ENCODE measurements around the gene PIP4K2A. TPM values are rescaled to one million over a fixed set of nuclear protein-coding genes. Genes with fewer than 3 reads are reported as not detected.

Gene PIP4K2A
- total RNA-seq, 1 donor from 2014 or later: 110 TPM

GRCh38 chr10:22673785-22674572 lies 40.4 kb downstream of the PIP4K2A start:
- TF ChIP-seq, protein P1, sequence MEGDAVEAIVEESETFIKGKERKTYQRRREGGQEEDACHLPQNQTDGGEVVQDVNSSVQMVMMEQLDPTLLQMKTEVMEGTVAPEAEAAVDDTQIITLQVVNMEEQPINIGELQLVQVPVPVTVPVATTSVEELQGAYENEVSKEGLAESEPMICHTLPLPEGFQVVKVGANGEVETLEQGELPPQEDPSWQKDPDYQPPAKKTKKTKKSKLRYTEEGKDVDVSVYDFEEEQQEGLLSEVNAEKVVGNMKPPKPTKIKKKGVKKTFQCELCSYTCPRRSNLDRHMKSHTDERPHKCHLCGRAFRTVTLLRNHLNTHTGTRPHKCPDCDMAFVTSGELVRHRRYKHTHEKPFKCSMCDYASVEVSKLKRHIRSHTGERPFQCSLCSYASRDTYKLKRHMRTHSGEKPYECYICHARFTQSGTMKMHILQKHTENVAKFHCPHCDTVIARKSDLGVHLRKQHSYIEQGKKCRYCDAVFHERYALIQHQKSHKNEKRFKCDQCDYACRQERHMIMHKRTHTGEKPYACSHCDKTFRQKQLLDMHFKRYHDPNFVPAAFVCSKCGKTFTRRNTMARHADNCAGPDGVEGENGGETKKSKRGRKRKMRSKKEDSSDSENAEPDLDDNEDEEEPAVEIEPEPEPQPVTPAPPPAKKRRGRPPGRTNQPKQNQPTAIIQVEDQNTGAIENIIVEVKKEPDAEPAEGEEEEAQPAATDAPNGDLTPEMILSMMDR (IDR thresholded peaks at IDR 0.05; ENCODE audit: unreplicated experiment): no peak
- Mint-ChIP-seq H3K4me1 (ENCODE audit: unreplicated experiment) (peaks cover 64% of the 10 kb centered on the region), H3K36me3 (ENCODE audit: low read depth, unreplicated experiment) (no peaks in the 10 kb centered on the region), H3K4me3 (ENCODE audit: unreplicated experiment) (no peak overlapping the region), H3K27me3 (ENCODE audit: unreplicated experiment) (peaks cover 5% of the 10 kb centered on the region), H3K27ac (ENCODE audit: unreplicated experiment) (no peak overlapping the region), H3K9me3 (ENCODE audit: unreplicated experiment) (no peaks in the 10 kb centered on the region)
- no peak for DNase-seq (ENCODE audit: low spot score)

DNA sequence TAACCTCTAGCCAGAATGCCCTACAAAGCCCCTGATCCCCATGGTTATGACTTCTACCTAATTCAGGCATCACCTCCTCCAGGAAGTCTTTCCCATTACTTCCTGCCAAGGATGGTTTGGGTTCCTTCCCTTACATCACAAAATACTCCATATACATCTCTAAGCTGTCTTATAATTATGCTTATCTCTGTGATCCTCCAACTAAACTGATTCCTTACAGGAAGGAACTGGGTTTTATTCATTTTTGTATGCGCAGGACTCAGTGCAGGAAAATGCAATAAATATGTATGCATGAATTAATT lies 41.3 kb downstream of the PIP4K2A start:
- DNase-seq (ENCODE audit: low spot score): no peak
- no peaks in the 10 kb centered on the region for H3K9me3 Mint-ChIP-seq (ENCODE audit: unreplicated experiment)
- TF ChIP-seq, protein P1 (IDR thresholded peaks at IDR 0.05; ENCODE audit: unreplicated experiment): no peak
- H3K27ac Mint-ChIP-seq (ENCODE audit: unreplicated experiment): peak overlapping the region; percentile 77
- H3K36me3 Mint-ChIP-seq (ENCODE audit: low read depth, unreplicated experiment): no peaks in the 10 kb centered on the region
- H3K4me3 Mint-ChIP-seq (ENCODE audit: unreplicated experiment): no peak overlapping the region
- H3K27me3 Mint-ChIP-seq (ENCODE audit: unreplicated experiment): peaks cover 5% of the 10 kb centered on the region
- peaks cover 67% of the 10 kb centered on the region for H3K4me1 Mint-ChIP-seq (ENCODE audit: unreplicated experiment)

DNA sequence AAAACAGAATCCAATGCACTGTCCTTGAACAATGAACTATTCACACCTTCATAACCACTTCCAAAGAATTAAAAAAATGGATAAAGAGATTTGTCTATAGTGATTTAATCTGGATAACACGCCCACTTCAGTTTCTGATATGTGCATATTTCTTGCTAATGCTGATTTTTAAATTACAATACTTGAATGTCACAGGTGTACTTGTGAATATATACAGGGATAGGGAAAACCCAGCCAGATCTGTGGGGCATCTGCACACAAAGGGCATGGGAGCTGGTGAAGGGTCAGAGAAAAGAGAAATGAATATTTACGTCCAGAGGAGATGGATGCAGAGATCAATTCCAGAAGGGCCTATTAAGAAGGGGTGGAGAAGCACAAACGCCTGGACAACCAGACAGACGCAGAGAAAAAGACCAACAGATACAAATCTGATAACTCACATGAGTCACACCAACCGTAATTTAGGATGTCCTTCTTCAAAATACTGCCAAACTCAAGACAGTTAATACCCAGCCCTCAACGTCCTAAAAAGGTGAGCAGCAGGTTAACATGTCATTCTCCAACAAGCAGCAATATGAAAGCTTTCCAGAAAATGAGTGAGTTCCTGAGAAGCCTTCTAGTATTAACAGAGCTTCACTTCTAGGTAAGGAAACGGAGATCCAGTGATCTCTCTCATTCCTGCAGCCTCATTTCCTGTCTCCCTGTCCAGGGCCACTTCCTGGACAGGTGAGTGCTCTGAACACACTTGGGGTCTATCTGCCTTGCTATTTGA lies 41.9 kb downstream of the PIP4K2A start:
- H3K4me1 Mint-ChIP-seq (ENCODE audit: unreplicated experiment): peaks cover 69% of the 10 kb centered on the region
- H3K36me3 Mint-ChIP-seq (ENCODE audit: low read depth, unreplicated experiment): no peaks in the 10 kb centered on the region
- H3K27ac Mint-ChIP-seq (ENCODE audit: unreplicated experiment): peak overlapping the region; percentile 77
- DNase-seq (ENCODE audit: low spot score): no peak
- TF ChIP-seq, protein P1 (IDR thresholded peaks at IDR 0.05; ENCODE audit: unreplicated experiment): no peak
- H3K27me3 Mint-ChIP-seq (ENCODE audit: unreplicated experiment): peaks cover 5% of the 10 kb centered on the region
- no peaks in the 10 kb centered on the region for H3K9me3 Mint-ChIP-seq (ENCODE audit: unreplicated experiment)
- H3K4me3 Mint-ChIP-seq (ENCODE audit: unreplicated experiment): peak overlapping the region; percentile 78

DNA sequence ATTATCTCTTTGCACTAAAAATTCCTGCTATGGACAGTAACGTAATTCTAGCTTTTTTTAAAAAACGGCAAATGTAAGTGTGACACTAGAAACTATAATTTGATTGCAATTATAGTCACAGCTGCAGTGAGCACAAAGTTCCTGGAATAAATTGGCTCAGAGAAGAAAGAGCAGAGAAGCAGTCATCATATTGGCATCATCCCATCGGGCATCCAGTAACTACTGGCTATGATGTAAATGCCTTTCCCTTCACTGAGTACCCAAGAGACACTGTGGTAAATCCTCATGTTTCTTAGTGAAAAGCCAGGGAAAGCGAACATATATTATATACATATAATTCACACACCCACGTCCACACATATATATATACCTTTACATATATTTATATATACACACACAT lies 43.6 kb downstream of the PIP4K2A start:
- Mint-ChIP-seq H3K9me3 (ENCODE audit: unreplicated experiment) (no peaks in the 10 kb centered on the region), H3K36me3 (ENCODE audit: low read depth, unreplicated experiment) (no peaks in the 10 kb centered on the region), H3K4me1 (ENCODE audit: unreplicated experiment) (peaks cover 61% of the 10 kb centered on the region), H3K27me3 (ENCODE audit: unreplicated experiment) (peaks cover 5% of the 10 kb centered on the region), H3K4me3 (ENCODE audit: unreplicated experiment) (no peak overlapping the region), H3K27ac (ENCODE audit: unreplicated experiment) (no peak overlapping the region)
- DNase-seq (ENCODE audit: low spot score): no peak
- TF ChIP-seq, protein P1 (IDR thresholded peaks at IDR 0.05; ENCODE audit: unreplicated experiment): no peak

Data from endothelial cell (in vitro differentiated cells).